SK-N-MC (cell line): ENCODE measurements around the gene SEMA6A.

ENCODE experiments used
- EZH2 ChIP-seq: fragments of 200-600 bp; sonication (generic); IDR thresholded peaks from one replicate; pipeline ENCODE4 v1.6.1; 2017; ENCODE audit warnings: antibody characterized with exemption
- FOXP2 ChIP-seq: optimal IDR thresholded peaks from 2 replicates; pipeline ENCODE3; 2011; ENCODE audit warnings: mild to moderate bottlenecking, moderate library complexity; ENCODE audit not compliant: insufficient read depth; ENCODE audit errors: extremely low read length, control extremely low read depth
- POLR2AphosphoS5 ChIP-seq: IDR thresholded peaks from 2 replicates; pipeline ENCODE4 v1.6.1; 2012; ENCODE audit warnings: mild to moderate bottlenecking, low read depth, low read length, borderline replicate concordance

- TF ChIP-seq POLR2AphosphoS5: no peak
- TF ChIP-seq EZH2: no peak
- TF ChIP-seq FOXP2: no peak
Observed at GRCh38 chr5:116567106-116567505, 7.5 kb downstream of the SEMA6A start.
